Measurements from ENCODE around the gene PIP4P1.

PIP4P1 gene

DNA sequence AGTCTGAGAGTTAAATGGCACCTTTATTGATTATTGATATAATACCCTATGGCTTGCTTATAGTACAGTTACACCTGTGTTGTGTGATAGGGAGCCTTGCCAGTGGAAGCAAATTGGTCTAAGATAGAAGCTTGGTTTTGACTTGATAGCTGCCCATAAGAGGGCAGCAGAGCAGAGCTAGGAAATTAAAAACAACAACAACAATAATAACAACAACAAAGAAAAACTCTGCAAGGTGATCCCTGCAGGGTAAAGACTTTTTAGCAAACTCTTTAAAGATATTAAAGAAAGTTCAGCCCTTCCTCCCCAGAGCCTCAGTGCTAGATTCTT lies 26.1 kb upstream of the PIP4P1 start:
- no peaks in the 10 kb centered on the region for H3K27me3 Mint-ChIP-seq
- peak overlapping the region; percentile 4 for H3K4me3 Mint-ChIP-seq

DNA sequence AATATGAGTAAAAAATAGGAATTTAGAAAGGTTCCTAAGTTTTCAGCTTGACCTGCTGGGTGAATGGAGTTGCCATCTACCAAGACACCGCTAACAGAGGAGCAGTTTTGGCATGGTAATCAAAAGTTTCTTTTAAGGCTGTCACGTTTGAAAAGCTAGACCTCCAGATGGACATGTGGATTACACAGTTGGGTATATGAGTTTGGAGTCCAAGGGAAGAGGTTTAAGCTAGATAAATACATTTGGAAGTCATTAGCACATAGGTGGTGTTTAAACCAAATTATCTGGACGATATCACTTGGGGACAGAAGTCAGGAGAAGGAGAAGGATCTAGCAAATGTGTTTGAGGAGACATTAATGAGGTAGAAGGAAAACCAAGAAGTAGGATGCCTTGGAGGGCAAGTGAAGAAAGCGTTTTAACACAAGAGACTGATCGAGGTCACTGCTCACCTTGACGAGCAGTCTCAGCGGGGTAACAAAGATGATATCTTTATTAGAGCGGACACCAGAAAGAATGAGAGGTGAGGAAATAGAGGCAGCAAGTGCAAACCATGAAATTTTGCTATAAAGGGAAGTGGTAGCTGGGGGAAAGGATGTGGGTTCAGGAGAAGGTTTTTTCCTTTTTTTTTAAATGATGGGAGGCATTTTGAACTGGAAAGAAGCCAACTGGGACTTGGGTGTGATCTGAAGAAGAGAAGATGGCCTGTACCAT lies 25.6 kb upstream of the PIP4P1 start:
- Mint-ChIP-seq H3K9me3 (no peaks in the 10 kb centered on the region), H3K4me1 (peaks cover 82% of the 10 kb centered on the region), H3K27ac (peak overlapping the region; percentile 91), H3K36me3 (no peaks in the 10 kb centered on the region), H3K4me3 (peak overlapping the region; percentile 4), H3K27me3 (no peaks in the 10 kb centered on the region)

More for the DNA sequence above, 26.1 kb upstream of the PIP4P1 start:
- H3K36me3 Mint-ChIP-seq = no peaks in the 10 kb centered on the region
- peaks cover 80% of the 10 kb centered on the region for H3K4me1 Mint-ChIP-seq
- peak overlapping the region; percentile 33 for H3K27ac Mint-ChIP-seq
- no peaks in the 10 kb centered on the region for H3K9me3 Mint-ChIP-seq

DNA sequence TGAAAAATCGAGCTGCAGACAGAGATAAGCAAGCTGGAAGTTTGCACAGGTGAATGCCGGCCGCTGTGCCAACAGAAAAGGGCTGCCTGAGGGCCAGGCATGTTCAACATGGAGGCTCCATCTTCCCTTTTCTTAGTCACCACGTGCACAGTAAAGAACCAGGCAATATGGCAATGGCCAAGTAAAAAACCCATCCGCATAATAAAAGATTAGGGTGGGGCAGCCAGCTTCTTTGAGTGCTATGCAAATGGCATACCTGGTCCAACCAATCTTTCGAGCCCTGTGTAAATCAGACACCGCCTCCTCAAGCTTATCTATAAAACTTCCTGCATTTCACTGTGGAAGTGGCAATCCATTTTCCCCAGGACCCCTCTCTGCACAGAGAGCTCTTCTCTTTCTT lies 24.7 kb upstream of the PIP4P1 start:
- H3K4me3 Mint-ChIP-seq = no peak overlapping the region
- peaks cover 81% of the 10 kb centered on the region for H3K4me1 Mint-ChIP-seq
- no peaks in the 10 kb centered on the region for H3K36me3 Mint-ChIP-seq
- no peaks in the 10 kb centered on the region for H3K9me3 Mint-ChIP-seq
- peak overlapping the region; percentile 78 for H3K27ac Mint-ChIP-seq
- no peaks in the 10 kb centered on the region for H3K27me3 Mint-ChIP-seq

DNA sequence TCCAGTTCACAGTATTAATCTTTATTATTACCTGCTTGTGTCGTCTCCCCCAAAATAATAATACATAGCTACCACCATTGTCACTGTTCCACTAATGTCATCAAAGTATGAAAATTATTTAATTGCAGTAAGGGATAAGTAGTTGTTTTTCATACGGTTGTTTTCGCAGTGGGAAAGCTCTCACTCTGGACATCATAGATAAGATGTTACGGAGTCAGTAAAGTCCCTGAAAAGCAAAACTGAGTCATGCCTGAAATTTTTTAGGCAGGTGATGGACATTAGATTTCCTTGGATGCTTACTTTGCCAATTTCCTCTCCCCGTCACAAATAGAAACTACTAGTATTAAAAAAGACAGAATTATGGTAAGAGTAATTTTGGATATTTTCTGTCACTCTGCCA lies 21.1 kb upstream of the PIP4P1 start:
- no peaks in the 10 kb centered on the region for H3K27me3 Mint-ChIP-seq
- H3K4me3 Mint-ChIP-seq = no peak overlapping the region
- no peaks in the 10 kb centered on the region for H3K9me3 Mint-ChIP-seq
- H3K36me3 Mint-ChIP-seq = peaks cover 9% of the 10 kb centered on the region
- H3K4me1 Mint-ChIP-seq = peaks cover 74% of the 10 kb centered on the region
- peak overlapping the region; percentile 83 for H3K27ac Mint-ChIP-seq

- H3K36me3 Mint-ChIP-seq = peaks cover 34% of the 10 kb centered on the region
- H3K4me3 Mint-ChIP-seq = no peak overlapping the region
- H3K27me3 Mint-ChIP-seq = no peaks in the 10 kb centered on the region
- H3K4me1 Mint-ChIP-seq = peaks cover 89% of the 10 kb centered on the region
- H3K27ac Mint-ChIP-seq = no peak overlapping the region
- H3K9me3 Mint-ChIP-seq = no peaks in the 10 kb centered on the region
Observed at GRCh38 chr14:20478894-20479293, 17.7 kb upstream of the PIP4P1 start.

- Mint-ChIP-seq H3K27ac (peak overlapping the region; percentile 92), H3K9me3 (no peaks in the 10 kb centered on the region), H3K4me3 (peak overlapping the region; percentile 82), H3K4me1 (peaks cover 85% of the 10 kb centered on the region), H3K27me3 (no peaks in the 10 kb centered on the region), H3K36me3 (peaks cover 42% of the 10 kb centered on the region)
Observed at GRCh38 chr14:20477211-20477876, 16.1 kb upstream of the PIP4P1 start.

- no peaks in the 10 kb centered on the region for H3K27me3 Mint-ChIP-seq
- H3K4me1 Mint-ChIP-seq = peaks cover 85% of the 10 kb centered on the region
- H3K9me3 Mint-ChIP-seq = no peaks in the 10 kb centered on the region
- peak overlapping the region; percentile 92 for H3K27ac Mint-ChIP-seq
- H3K4me3 Mint-ChIP-seq = peak overlapping the region; percentile 82
- peaks cover 45% of the 10 kb centered on the region for H3K36me3 Mint-ChIP-seq
Observed at GRCh38 chr14:20476776-20477175, 15.5 kb upstream of the PIP4P1 start.

DNA sequence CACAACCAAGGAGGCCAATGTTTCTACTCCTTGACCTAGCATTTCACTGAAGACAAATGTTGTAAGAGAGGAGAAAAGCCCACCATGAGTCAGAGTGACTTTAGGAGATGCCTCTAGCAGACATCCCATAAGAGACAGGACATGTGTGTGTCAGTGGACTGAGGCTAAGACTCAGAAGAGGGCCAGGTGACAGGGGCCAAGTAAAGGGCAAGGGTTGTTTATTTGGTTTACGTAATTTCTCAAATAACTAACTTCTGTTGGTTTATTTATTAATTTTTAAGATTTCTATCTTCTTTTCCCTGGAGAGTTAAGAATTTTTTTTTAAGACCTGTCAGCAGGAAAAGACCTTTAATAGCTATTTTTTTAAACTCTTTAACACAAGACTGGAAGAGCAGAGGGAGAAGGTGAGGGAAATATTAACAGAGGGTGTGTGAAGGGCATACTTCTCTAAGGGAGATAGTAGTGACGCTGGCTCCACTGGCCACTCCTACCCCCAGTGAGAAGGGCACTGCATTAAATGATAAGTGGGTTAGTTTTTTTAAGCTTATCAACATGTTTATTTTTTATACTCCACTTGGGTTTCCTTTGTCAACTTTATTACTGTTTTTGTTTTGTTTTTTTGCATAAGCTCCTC lies 11.4 kb upstream of the PIP4P1 start:
- Mint-ChIP-seq H3K36me3 (peaks cover 42% of the 10 kb centered on the region), H3K9me3 (no peaks in the 10 kb centered on the region), H3K27ac (no peak overlapping the region), H3K4me1 (peaks cover 72% of the 10 kb centered on the region), H3K4me3 (peak overlapping the region; percentile 95), H3K27me3 (no peaks in the 10 kb centered on the region)

GRCh38 chr14:20470603-20470901 lies 9.3 kb upstream of the PIP4P1 start:
- H3K27ac Mint-ChIP-seq = peak overlapping the region; percentile 97
- peaks cover 28% of the 10 kb centered on the region for H3K36me3 Mint-ChIP-seq
- H3K4me3 Mint-ChIP-seq = peak overlapping the region; percentile 95
- no peaks in the 10 kb centered on the region for H3K9me3 Mint-ChIP-seq
- H3K4me1 Mint-ChIP-seq = peaks cover 51% of the 10 kb centered on the region
- H3K27me3 Mint-ChIP-seq = no peaks in the 10 kb centered on the region

- H3K27ac Mint-ChIP-seq = peak overlapping the region; percentile 97
- H3K27me3 Mint-ChIP-seq = no peaks in the 10 kb centered on the region
- H3K36me3 Mint-ChIP-seq = peaks cover 25% of the 10 kb centered on the region
- H3K9me3 Mint-ChIP-seq = no peaks in the 10 kb centered on the region
- H3K4me1 Mint-ChIP-seq = peaks cover 46% of the 10 kb centered on the region
- H3K4me3 Mint-ChIP-seq = peak overlapping the region; percentile 95
Observed at GRCh38 chr14:20469890-20470602, 8.8 kb upstream of the PIP4P1 start.

- peaks cover 19% of the 10 kb centered on the region for H3K36me3 Mint-ChIP-seq
Observed at GRCh38 chr14:20469242-20469889, 8.1 kb upstream of the PIP4P1 start, which contains the start of gene PNP. Gene PNP (plus strand): TSS chr14:20469406. CDS start chr14:20469525, 119 bp downstream.

DNA sequence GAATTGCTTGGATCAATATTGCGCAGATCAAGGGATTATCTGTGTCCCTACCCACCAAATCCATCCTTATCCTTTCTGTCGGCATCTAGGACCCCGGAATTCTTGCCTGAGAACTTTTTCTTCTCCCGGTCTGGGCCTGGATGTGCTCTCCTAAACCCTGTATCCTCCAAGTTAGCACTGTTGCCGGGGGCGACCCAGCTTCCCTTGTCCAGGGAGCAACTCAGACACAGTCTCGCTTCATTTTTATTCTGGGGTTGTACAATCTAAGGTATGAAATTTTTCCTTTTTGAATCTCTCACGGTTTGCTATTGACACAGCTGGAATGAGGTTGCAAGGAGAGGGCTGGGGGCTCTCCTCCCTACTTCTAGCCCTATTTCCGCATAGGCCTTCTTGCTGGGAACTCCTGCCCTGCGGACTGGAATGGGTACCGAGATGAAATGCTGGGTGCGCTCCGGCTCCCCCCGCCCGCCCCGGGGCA lies 7.6 kb upstream of the PIP4P1 start:
- peaks cover 34% of the 10 kb centered on the region for H3K4me1 Mint-ChIP-seq
- H3K27ac Mint-ChIP-seq = peak overlapping the region; percentile 97
- peak overlapping the region; percentile 95 for H3K4me3 Mint-ChIP-seq
- H3K36me3 Mint-ChIP-seq = peaks cover 13% of the 10 kb centered on the region
- no peaks in the 10 kb centered on the region for H3K27me3 Mint-ChIP-seq
- no peaks in the 10 kb centered on the region for H3K9me3 Mint-ChIP-seq

More at GRCh38 chr14:20469242-20469889, 8.1 kb upstream of the PIP4P1 start, which contains the start of gene PNP:
- H3K4me1 Mint-ChIP-seq = peaks cover 39% of the 10 kb centered on the region
- peak within 1 kb of the TSS; percentile 95 for H3K4me3 Mint-ChIP-seq
- H3K9me3 Mint-ChIP-seq = no peaks in the 10 kb centered on the region
- H3K27ac Mint-ChIP-seq = peak within 1 kb of the TSS; percentile 97
- H3K27me3 Mint-ChIP-seq = no peaks in the 10 kb centered on the region

DNA sequence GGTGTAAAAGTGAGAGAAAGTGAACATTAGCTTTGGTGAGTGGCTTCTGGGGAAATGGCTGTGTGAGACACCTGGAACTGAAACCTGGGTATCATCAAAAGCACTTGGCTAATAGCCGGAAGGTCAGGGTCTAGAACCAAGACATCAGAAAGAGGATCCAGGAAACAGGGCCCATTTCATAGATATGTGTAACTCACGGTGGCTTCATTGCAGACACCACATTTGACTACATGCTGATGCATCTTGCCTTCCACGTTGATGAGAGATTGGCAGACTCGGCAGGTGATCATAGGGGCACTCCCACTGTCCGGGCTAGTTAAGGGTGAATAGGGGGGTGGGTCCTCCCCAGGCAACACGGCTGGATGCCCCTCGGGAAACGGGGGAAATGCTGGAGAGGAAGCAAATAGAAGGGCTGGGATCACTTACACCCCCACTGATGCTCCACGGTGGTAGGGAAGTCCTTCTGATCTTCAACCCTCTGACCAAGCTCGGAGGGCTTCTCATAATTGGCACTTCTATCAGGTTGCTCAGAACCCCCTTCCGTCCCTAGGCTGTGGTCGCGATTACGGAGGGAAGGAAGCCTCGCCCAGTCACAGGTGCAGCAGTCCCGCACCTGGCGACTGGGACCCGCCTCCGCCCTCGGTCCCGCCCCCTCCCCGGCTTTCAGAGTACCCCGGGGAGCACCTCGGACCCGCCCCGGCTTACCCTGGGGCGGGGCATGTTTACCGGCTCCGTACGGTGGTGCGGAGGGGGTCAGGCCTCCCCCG lies 593 bp downstream of the PIP4P1 start:
- no peaks in the 10 kb centered on the region for H3K27me3 Mint-ChIP-seq
- H3K4me3 Mint-ChIP-seq = peak overlapping the region; percentile 95
- H3K27ac Mint-ChIP-seq = peak overlapping the region; percentile 89
- H3K9me3 Mint-ChIP-seq = no peaks in the 10 kb centered on the region
- peaks cover 35% of the 10 kb centered on the region for H3K4me1 Mint-ChIP-seq
- H3K36me3 Mint-ChIP-seq = peaks cover 6% of the 10 kb centered on the region

GRCh38 chr14:20458031-20458789 lies 3.0 kb downstream of the PIP4P1 start:
- Mint-ChIP-seq H3K4me1 (peaks cover 35% of the 10 kb centered on the region), H3K9me3 (no peaks in the 10 kb centered on the region), H3K36me3 (peaks cover 6% of the 10 kb centered on the region), H3K27me3 (no peaks in the 10 kb centered on the region), H3K4me3 (no peak overlapping the region), H3K27ac (peak overlapping the region; percentile 73)

Measured in activated naive CD4-positive, alpha-beta T cell treated with anti-CD3 and anti-CD28 coated beads, Interleukin-2, amount 50 U/mL, for 24 hours (primary cell).